Ovary (tissue), 9 donors: Measurements from ENCODE around the gene DPP3. TPM values are rescaled to one million over a fixed set of nuclear protein-coding genes. Genes with fewer than 3 reads are reported as not detected.

ENCODE experiments used
- DNase-seq, 5 donors: peaks; one replicate each; pipeline ENCODE4 v3.0.0-alpha.2; 2019 to 2020
- H3K27ac ChIP-seq, 2 donors: fragments of 200-600 bp; one replicate each; pipeline versions ENCODE4 v1.5.1 to v1.8.0; 2019 to 2022
- H3K27me3 ChIP-seq: fragments of 200-600 bp; one replicate; pipeline ENCODE4 v1.8.0; 2022
- H3K36me3 ChIP-seq: fragments of 200-600 bp; sonication (generic); one replicate; pipeline ENCODE4 v1.5.1; 2019
- H3K4me1 ChIP-seq: one replicate; pipeline ENCODE4 v1.8.1; 2013; ENCODE audit warnings: mild to moderate bottlenecking, moderate library complexity; ENCODE audit not compliant: insufficient read depth
- H3K4me3 ChIP-seq: fragments of 200-600 bp; sonication (generic); one replicate; pipeline ENCODE4 v1.5.1; 2017
- H3K9me3 ChIP-seq, 2 donors: fragments of 200-600 bp in 1 of 2; sonication (generic) in 1 of 2; one replicate each; pipeline versions ENCODE4 v1.5.1 to v1.8.1; 2013 to 2019; ENCODE audit warnings: mild to moderate bottlenecking in 1 of 2, moderate library complexity in 1 of 2
- CTCF ChIP-seq, 3 donors: fragments of 450-650 bp in 2 of 3; fragments of 200-600 bp in 1 of 3; IDR thresholded peaks; one replicate each; pipeline versions ENCODE4 v1.5.1 to v1.8.0; 2016 to 2022; ENCODE audit warnings: antibody characterized with exemption in 3 of 3, mild to moderate bottlenecking in 1 of 3
- EP300 ChIP-seq: sonication (generic); formaldehyde crosslinking; IDR thresholded peaks from one replicate; pipeline ENCODE4 v1.6.1; 2017; ENCODE audit warnings: antibody characterized with exemption
- POLR2A ChIP-seq: fragments of 450-650 bp; IDR thresholded peaks from one replicate; pipeline ENCODE4 v1.6.1; 2017; ENCODE audit warnings: antibody characterized with exemption, mild to moderate bottlenecking, moderate library complexity
- WGBS, 3 donors: extraction: QIAGEN DNeasy Blood & Tissue Kit in 1 of 3; methylation state at CpG; one replicate each; pipeline versions ENCODE4 v1.1.5 to v1.1.7; 2013 to 2017; 5-methylcytosine and 5-hydroxymethylcytosine counted together
- intact Hi-C, 4 donors: fragments of 100-400 bp; cut with DNase I; formaldehyde crosslinking; loops; one replicate each; pipeline versions ENCODE4 v1.11.0 to v1.15.1; 2022 to 2023
- polyA plus RNA-seq, 2 donors: library from polyadenylated mRNA; stranded (reverse); fragments of 200-250 nt in 1 of 2; fragments of 350-450 nt in 1 of 2; fragmentation: Illumina TruSeq in 1 of 2; extraction: RNeasy Lipid Tissue Mini Kit (QIAGEN cat#74804) in 1 of 2; gene quantifications; one replicate each; pipeline ENCODE4 v1.2.3, GENCODE V29; 2013 to 2014
- total RNA-seq, 7 donors: library from RNA; depleted of rRNA in 2 of 7; stranded (reverse); fragments of >200 nt in 2 of 7; fragmentation: NEBNext Ultra II Directional in 3 of 7; extraction: Animal tissue kit (Norgen Biotek cat#: 25700) in 3 of 7; gene quantifications; one replicate each; pipeline versions ENCODE4 v1.1.0 to v1.2.4, GENCODE V29; 2016 to 2023
- donor health status: DM: no; HTN: no; CAD: no; lungs with moderate emphysema.
- donor health status: DM: no; HTN: no; CAD: no.
- donor health status: Bipolar disorder and iron deficiency.
- donor health status: DM: yes; HTN: yes; CAD: no.
- donor health status: DM: no; HTN: no; CAD: no.
- donor health status: DM: yes; HTN: yes; CAD: no.

The DPP3 gene
- total and polyA plus RNA-seq, 9 donors = 6.5 to 19.3 (median 11.5) TPM

- no peak for TF ChIP-seq POLR2A
- TF ChIP-seq CTCF (IDR thresholded peaks at IDR 0.05) = peak in 2 of 3 donors; percentile 38 to 49
- TF ChIP-seq EP300 = no peak
- intact Hi-C loops = loop anchor here in 1 of 4 donors (10.0 kb wide), 1 partner anchor 196 kb away; the partner anchor contains the start of gene RBM4B
- WGBS, 3 donors = 40 to 41% (median 40%) methylated on average over 8 of the region's 8 CpGs
Observed at GRCh38 chr11:66478729-66479393, 1.4 kb upstream of the DPP3 start.

GRCh38 chr11:66479394-66480116 is 679 bp upstream of the DPP3 start:
- 0 to 1% (median 0%) methylated on average over 29 to 34 of the region's 34 CpGs for WGBS, 3 donors
- TF ChIP-seq POLR2A (no peak), CTCF (IDR thresholded peaks at IDR 0.05) (peak in 1 of 3 donors; percentile 19)
- peak overlapping the region; percentile 49 to 82 for H3K27ac ChIP-seq
- intact Hi-C loops = loop anchor here in 1 of 4 donors (10.0 kb wide), 1 partner anchor 195 kb away; the partner anchor contains the start of gene RBM4B
- no peaks in the 10 kb centered on the region for H3K27me3 ChIP-seq
- peak in 4 of 5 donors; percentile 48 to 66 (median 56) for DNase-seq
- H3K4me3 ChIP-seq = peak overlapping the region; percentile 59
- no peaks in the 10 kb centered on the region for H3K36me3 ChIP-seq
- H3K4me1 ChIP-seq = peaks cover 2% of the 10 kb centered on the region
- H3K9me3 ChIP-seq = no peaks in the 10 kb centered on the region

More at GRCh38 chr11:66478729-66479393, 1.4 kb upstream of the DPP3 start:
- Histone ChIP-seq H3K4me3 (peak overlapping the region; percentile 59), H3K27me3 (no peaks in the 10 kb centered on the region), H3K4me1 (peaks cover 2% of the 10 kb centered on the region), H3K9me3 (no peaks in the 10 kb centered on the region), H3K27ac (peak overlapping the region; percentile 49 to 82), H3K36me3 (no peaks in the 10 kb centered on the region)
- DNase-seq = no peak

- intact Hi-C loops = no loop called here
- H3K36me3 ChIP-seq = no peaks in the 10 kb centered on the region
- H3K4me3 ChIP-seq = no peak overlapping the region
- H3K27me3 ChIP-seq = no peaks in the 10 kb centered on the region
- no peaks in the 10 kb centered on the region for H3K9me3 ChIP-seq
- peaks cover 2% of the 10 kb centered on the region for H3K4me1 ChIP-seq
- DNase-seq = no peak
- 69 to 73% (median 69%) methylated on average over 7 of the region's 7 CpGs for WGBS, 3 donors
- TF ChIP-seq POLR2A = no peak
- TF ChIP-seq EP300 = no peak
- TF ChIP-seq CTCF (IDR thresholded peaks at IDR 0.05) = no peak
- no peak overlapping the region for H3K27ac ChIP-seq
Observed at GRCh38 chr11:66484806-66485380, 4.7 kb downstream of the DPP3 start.

GRCh38 chr11:66488957-66489356 is 8.7 kb downstream of the DPP3 start:
- H3K36me3 ChIP-seq = no peaks in the 10 kb centered on the region
- no peaks in the 10 kb centered on the region for H3K27me3 ChIP-seq
- 81 to 95% (median 93%) methylated on average over 10 of the region's 10 CpGs for WGBS, 3 donors
- intact Hi-C loops = no loop called here
- no peaks in the 10 kb centered on the region for H3K4me1 ChIP-seq
- no peaks in the 10 kb centered on the region for H3K9me3 ChIP-seq
- no peak overlapping the region for H3K4me3 ChIP-seq
- no peak for DNase-seq
- no peak for TF ChIP-seq EP300
- no peak for TF ChIP-seq POLR2A
- TF ChIP-seq CTCF (IDR thresholded peaks at IDR 0.05) = no peak
- no peak overlapping the region for H3K27ac ChIP-seq
